Lower leg skin (tissue), 3 donors: ENCODE measurements around the gene MUC20.
"Not testable (repeated sequence)": the region's sequence is repeated elsewhere in the genome, so short reads cannot be mapped to it uniquely, and the experiment has no call there.

Source experiments
- CTCF ChIP-seq, 3 donors: fragments of 450-650 bp; IDR thresholded peaks; one replicate each; pipeline ENCODE4 v1.5.1; 2016; ENCODE audit warnings: antibody characterized with exemption in 3 of 3, mild to moderate bottlenecking in 3 of 3, moderate library complexity in 2 of 3
- POLR2A ChIP-seq, 2 donors: fragments of 450-650 bp; IDR thresholded peaks; one replicate each; pipeline ENCODE4 v1.6.1; 2016 to 2017; ENCODE audit warnings: antibody characterized with exemption in 2 of 2, mild to moderate bottlenecking in 1 of 2, moderate library complexity in 1 of 2

DNA sequence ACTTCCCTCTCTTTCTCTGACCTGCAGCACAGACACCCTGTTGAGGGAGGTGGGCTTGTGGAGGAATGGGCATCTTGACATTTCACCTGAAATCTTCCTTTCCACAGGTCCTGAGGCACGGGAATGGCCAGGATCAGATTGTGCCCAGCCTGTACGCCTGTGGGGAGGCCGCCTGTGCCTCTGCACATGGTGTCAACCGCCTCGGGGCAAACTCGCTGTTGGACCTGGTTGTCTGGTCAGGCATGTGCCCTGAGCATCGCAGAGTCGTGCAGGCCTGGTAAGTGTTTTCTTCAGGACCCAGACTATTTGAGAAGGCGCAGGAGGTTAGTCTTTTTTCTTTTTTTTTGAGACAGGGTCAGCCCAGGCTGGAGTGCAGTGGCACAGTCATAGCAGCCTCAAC lies 47.1 kb upstream of the MUC20 start:
- TF ChIP-seq CTCF, POLR2A (IDR thresholded peaks at IDR 0.05): not testable (repeated sequence)
